ENCODE data around the gene MMP15.
A peak's percentile ranks its signal among the peaks of the same experiment; 100 is the strongest.

MMP15 gene

GRCh38 chr16:57987441-57988177 lies 37.9 kb upstream of the MMP15 start:
- peaks cover 8 to 15% of the 10 kb centered on the region in 2 experiments for H3K4me1 ChIP-seq (ENCODE audit: control insufficient read depth in 1 of 2, insufficient read depth in 1 of 2, low read depth in 1 of 2, low read length in 1 of 2)
- peaks cover 43% of the 10 kb centered on the region for H3K27me3 ChIP-seq
- H3K36me3 ChIP-seq: no peaks in the 10 kb centered on the region
- no peak overlapping the region for H3K27ac ChIP-seq
- no peak overlapping the region for H3K4me3 ChIP-seq (ENCODE audit: low read depth in 1 of 2, low read length in 1 of 2)
- TF ChIP-seq CTCF (IDR thresholded peaks at IDR 0.05): no peak
- no peaks in the 10 kb centered on the region for H3K9me3 ChIP-seq

GRCh38 chr16:57988929-57989328 lies 36.6 kb upstream of the MMP15 start:
- Histone ChIP-seq H3K9me3 (no peaks in the 10 kb centered on the region), H3K4me3 (ENCODE audit: low read depth in 1 of 2, low read length in 1 of 2) (no peak overlapping the region), H3K4me1 (ENCODE audit: control insufficient read depth in 1 of 2, insufficient read depth in 1 of 2, low read depth in 1 of 2, low read length in 1 of 2) (peaks cover 17 to 28% of the 10 kb centered on the region in 2 experiments), H3K27ac (no peak overlapping the region), H3K27me3 (peaks cover 35% of the 10 kb centered on the region), H3K36me3 (no peaks in the 10 kb centered on the region)
- no peak for TF ChIP-seq CTCF (IDR thresholded peaks at IDR 0.05)

GRCh38 chr16:57991551-57992059 lies 33.9 kb upstream of the MMP15 start:
- H3K9me3 ChIP-seq: no peaks in the 10 kb centered on the region
- H3K4me1 ChIP-seq (ENCODE audit: control insufficient read depth in 1 of 2, insufficient read depth in 1 of 2, low read depth in 1 of 2, low read length in 1 of 2): peaks cover 30 to 40% of the 10 kb centered on the region in 2 experiments
- H3K36me3 ChIP-seq: peaks cover 14% of the 10 kb centered on the region
- no peak for TF ChIP-seq CTCF (IDR thresholded peaks at IDR 0.05)
- peaks cover 8% of the 10 kb centered on the region for H3K27me3 ChIP-seq
- no peak overlapping the region for H3K4me3 ChIP-seq (ENCODE audit: low read depth in 1 of 2, low read length in 1 of 2)
- H3K27ac ChIP-seq: no peak overlapping the region

GRCh38 chr16:57992084-57992483 lies 33.5 kb upstream of the MMP15 start:
- Histone ChIP-seq H3K36me3 (peaks cover 19% of the 10 kb centered on the region), H3K9me3 (no peaks in the 10 kb centered on the region), H3K4me1 (ENCODE audit: control insufficient read depth in 1 of 2, insufficient read depth in 1 of 2, low read depth in 1 of 2, low read length in 1 of 2) (peaks cover 34 to 45% of the 10 kb centered on the region in 2 experiments), H3K27me3 (peaks cover 3% of the 10 kb centered on the region), H3K27ac (no peak overlapping the region), H3K4me3 (ENCODE audit: low read depth in 1 of 2, low read length in 1 of 2) (no peak overlapping the region)
- no peak for TF ChIP-seq CTCF (IDR thresholded peaks at IDR 0.05)

DNA sequence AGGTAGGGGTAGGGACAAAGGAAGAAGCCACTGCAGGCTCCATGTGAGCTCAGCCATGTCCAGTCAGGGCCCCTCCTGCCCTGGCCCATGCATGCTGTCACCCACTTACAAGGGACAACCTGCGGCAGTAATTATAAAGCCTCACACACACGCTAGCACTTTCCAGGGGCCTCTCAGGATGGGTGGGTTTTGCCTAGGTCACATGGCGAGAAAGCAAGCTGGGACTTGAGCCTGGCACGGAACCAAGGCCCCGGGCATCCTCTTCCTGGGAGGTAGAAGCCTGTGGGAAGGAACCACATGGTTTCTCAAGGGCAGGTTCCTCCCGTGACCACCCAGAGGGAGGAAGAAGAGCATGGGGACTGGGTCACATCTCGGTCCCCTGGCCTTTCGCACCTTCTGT lies 32.1 kb upstream of the MMP15 start:
- no peak overlapping the region for H3K4me3 ChIP-seq (ENCODE audit: low read depth in 1 of 2, low read length in 1 of 2)
- no peaks in the 10 kb centered on the region for H3K9me3 ChIP-seq
- H3K36me3 ChIP-seq: peaks cover 29% of the 10 kb centered on the region
- peak overlapping the region; percentile 74 for H3K27ac ChIP-seq
- peaks cover 48 to 58% of the 10 kb centered on the region in 2 experiments for H3K4me1 ChIP-seq (ENCODE audit: control insufficient read depth in 1 of 2, insufficient read depth in 1 of 2, low read depth in 1 of 2, low read length in 1 of 2)
- TF ChIP-seq CTCF (IDR thresholded peaks at IDR 0.05): no peak
- H3K27me3 ChIP-seq: no peaks in the 10 kb centered on the region
